Right atrium auricular region (tissue), 2 donors: Measurements from ENCODE around the gene HEBP2. TPM values are rescaled to one million over a fixed set of nuclear protein-coding genes. Genes with fewer than 3 reads are reported as not detected.

ENCODE experiments used
- DNase-seq: peaks from one replicate; pipeline ENCODE4 v3.0.0-alpha.2; 2019; ENCODE audit warnings: low spot score
- H3K27ac ChIP-seq, 2 donors: fragments of 200-600 bp; sonication (generic); 1 replicate in 1 of 2; 2 replicates in 1 of 2; pipeline ENCODE4 v1.5.1; 2016 to 2019
- H3K27me3 ChIP-seq, 2 donors: fragments of 200-600 bp; sonication (generic); one replicate each; pipeline versions ENCODE4 v1.5.1 to v1.6.0; 2017 to 2019
- H3K36me3 ChIP-seq: fragments of 200-600 bp; sonication (generic); one replicate; pipeline ENCODE4 v1.5.1; 2016
- H3K4me1 ChIP-seq, 2 donors: fragments of 200-600 bp; sonication (generic); one replicate each; pipeline versions ENCODE4 v1.5.1 to v1.6.0; 2017 to 2019
- H3K4me3 ChIP-seq, 2 donors: fragments of 200-600 bp; sonication (generic); 1 replicate in 1 of 2; 2 replicates in 1 of 2; pipeline ENCODE4 v1.5.1; 2017 to 2019; ENCODE audit warnings: mild to moderate bottlenecking in 1 of 2, moderate library complexity in 1 of 2
- H3K9me3 ChIP-seq, 2 donors: fragments of 200-600 bp; sonication (generic); one replicate each; pipeline ENCODE4 v1.5.1; 2019
- total RNA-seq, 2 donors: library from RNA; depleted of rRNA; stranded (reverse); fragments of >200 nt; gene quantifications; one replicate each; pipeline ENCODE4 v1.1.0, GENCODE V29; 2016
- TF ChIP-seq, protein P1 (sequence below), 2 donors: fragments of 200-600 bp; sonication (generic); IDR thresholded peaks; one replicate each; pipeline ENCODE4 v1.5.1; 2019; ENCODE audit warnings: antibody characterized with exemption in 2 of 2

The HEBP2 gene
- total RNA-seq, 2 donors from 2014 or later = 41.0 to 49.2 TPM

DNA sequence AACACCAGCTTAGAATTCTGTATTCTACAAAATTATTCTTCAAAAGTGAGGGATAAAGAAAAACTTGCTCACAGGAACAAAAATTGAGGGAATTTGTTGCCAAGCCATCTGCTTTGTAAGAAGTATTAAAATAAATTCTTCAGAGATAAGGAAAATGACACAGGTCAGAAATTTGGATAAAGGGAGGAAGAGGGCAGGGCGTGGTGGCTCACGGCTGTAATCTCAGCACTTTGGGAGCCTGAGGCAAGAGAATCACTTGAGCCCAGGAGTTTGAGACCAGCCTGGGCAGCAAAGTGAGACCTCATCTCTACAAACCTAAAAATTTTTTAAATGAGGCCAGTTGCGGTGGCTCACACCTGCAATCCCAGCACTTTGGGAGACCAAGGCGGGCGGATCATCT lies 14.5 kb upstream of the HEBP2 start:
- Histone ChIP-seq H3K27ac (no peak overlapping the region), H3K36me3 (no peaks in the 10 kb centered on the region), H3K4me1 (peaks cover 0 to 12% of the 10 kb centered on the region in 2 donors), H3K27me3 (no peaks in the 10 kb centered on the region), H3K4me3 (no peak overlapping the region), H3K9me3 (no peaks in the 10 kb centered on the region)
- TF ChIP-seq, protein P1, sequence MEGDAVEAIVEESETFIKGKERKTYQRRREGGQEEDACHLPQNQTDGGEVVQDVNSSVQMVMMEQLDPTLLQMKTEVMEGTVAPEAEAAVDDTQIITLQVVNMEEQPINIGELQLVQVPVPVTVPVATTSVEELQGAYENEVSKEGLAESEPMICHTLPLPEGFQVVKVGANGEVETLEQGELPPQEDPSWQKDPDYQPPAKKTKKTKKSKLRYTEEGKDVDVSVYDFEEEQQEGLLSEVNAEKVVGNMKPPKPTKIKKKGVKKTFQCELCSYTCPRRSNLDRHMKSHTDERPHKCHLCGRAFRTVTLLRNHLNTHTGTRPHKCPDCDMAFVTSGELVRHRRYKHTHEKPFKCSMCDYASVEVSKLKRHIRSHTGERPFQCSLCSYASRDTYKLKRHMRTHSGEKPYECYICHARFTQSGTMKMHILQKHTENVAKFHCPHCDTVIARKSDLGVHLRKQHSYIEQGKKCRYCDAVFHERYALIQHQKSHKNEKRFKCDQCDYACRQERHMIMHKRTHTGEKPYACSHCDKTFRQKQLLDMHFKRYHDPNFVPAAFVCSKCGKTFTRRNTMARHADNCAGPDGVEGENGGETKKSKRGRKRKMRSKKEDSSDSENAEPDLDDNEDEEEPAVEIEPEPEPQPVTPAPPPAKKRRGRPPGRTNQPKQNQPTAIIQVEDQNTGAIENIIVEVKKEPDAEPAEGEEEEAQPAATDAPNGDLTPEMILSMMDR (IDR thresholded peaks at IDR 0.05) = no peak
- DNase-seq = no peak

DNA sequence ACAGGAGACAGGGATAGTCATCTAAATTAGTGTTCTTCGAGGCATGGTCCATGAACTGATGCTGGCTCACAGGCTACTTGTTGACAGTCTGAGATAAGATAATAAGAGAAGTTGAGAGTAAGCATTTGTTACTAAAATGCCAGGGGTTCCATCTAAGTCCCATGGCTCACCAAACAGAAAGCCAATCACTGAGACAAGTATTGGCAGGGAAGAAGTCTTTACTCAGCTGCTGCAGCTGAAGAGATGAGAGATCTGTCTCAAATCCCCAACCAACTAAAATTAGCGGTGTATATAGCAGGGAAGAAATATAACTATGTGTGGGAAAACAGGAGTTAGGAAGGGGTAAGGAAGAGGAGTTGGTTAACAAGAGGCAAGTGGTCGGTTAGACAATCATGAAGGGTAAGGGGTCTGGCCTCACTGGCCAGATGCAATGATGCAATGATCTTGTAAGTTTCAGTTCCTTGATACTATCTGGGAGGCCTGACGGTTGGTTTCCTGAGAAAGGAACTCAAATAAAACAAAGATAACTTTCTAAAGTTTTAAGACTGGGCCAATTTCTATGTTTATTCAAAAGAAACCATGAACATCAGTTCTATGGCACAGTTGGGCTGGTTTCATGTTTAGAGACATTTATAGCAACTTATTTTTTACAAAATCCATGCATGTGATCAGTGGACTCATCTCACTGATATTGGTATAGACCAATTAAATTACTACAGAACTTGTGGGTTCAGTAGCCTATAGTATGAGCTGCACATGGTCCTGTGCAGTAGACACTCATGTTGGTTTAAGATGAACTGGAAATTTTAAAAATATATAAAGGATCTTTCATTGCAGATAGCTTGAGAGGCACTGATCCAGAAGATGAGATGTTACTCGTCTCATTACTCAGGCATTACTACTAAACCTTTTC lies 9.9 kb upstream of the HEBP2 start:
- no peak for DNase-seq
- H3K4me3 ChIP-seq = no peak overlapping the region
- TF ChIP-seq, protein P1 (IDR thresholded peaks at IDR 0.05) = no peak
- no peaks in the 10 kb centered on the region for H3K36me3 ChIP-seq
- no peaks in the 10 kb centered on the region for H3K9me3 ChIP-seq
- no peaks in the 10 kb centered on the region for H3K27me3 ChIP-seq
- H3K27ac ChIP-seq = no peak overlapping the region
- H3K4me1 ChIP-seq = peaks cover 0 to 12% of the 10 kb centered on the region in 2 donors

DNA sequence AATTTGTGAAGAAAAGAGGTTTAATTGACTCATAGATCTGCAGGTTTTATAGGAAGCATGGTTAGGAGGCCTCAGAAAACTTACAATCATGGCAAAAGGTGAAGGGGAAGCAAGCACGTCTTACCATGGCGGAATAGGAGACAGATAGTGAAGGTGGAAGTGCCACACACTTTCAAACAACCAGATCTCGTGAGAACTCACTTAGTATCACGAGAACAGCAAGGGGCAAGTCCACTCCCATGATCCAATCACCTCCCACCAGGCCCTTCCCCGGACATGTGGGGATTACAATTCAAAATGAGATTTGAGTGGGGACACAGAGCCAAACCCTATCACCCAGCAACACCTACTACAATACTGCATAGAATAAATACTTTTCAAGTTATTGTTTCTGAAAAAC lies 7.3 kb upstream of the HEBP2 start:
- DNase-seq = no peak

DNA sequence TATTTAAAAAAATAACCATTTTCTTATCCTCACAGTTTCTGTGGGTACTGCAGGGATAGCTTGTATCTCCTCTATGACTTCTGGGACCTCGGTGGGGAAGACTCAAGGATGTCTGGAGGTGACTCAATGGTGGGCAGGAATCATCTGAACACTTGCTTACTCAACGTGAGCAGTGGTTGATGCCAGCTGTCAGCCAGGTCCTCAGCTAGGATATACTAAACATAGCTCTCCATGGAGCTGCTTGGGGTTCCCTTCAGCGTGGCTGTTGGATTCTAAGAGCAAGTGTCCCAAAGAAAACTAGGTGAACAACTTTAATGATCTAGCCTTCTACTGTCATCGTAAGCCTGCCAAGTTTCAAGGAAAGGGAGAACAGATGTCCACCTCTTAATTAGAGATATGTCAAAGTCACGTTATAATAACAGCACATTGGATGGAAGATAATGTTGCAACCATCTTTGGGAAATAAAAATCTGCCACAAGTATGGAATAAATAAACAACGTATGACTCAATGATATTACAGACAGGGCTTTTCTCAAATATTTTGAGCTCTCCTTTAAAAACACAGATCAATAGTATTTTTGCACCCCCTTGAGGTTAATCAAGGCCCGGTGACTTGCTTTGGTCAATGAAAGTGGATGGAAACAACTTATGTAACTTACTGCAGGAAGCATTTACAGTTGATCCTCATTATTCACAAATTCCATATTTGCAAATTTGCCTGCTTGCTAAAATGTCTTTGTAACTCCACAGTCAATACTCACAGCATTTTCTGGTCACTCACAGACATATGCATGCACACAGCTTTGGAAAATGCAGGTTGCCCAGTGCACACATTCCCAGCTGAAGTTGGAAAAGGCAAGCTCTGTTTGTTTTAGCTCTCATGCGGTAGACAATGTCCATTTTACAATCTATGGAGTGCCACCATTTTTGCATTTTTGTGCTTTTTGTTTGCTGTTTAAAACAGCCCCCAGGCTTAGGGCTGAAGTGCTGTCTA lies 6.6 kb upstream of the HEBP2 start:
- H3K9me3 ChIP-seq = no peaks in the 10 kb centered on the region
- TF ChIP-seq, protein P1 (IDR thresholded peaks at IDR 0.05) = no peak
- H3K4me3 ChIP-seq = no peak overlapping the region
- H3K36me3 ChIP-seq = no peaks in the 10 kb centered on the region
- DNase-seq = no peak
- H3K27ac ChIP-seq = no peak overlapping the region
- H3K27me3 ChIP-seq = no peaks in the 10 kb centered on the region
- peaks cover 0 to 12% of the 10 kb centered on the region in 2 donors for H3K4me1 ChIP-seq

More for the DNA sequence above, 7.3 kb upstream of the HEBP2 start:
- Histone ChIP-seq H3K27ac (no peak overlapping the region), H3K4me3 (no peak overlapping the region), H3K36me3 (no peaks in the 10 kb centered on the region), H3K4me1 (peaks cover 0 to 12% of the 10 kb centered on the region in 2 donors), H3K27me3 (no peaks in the 10 kb centered on the region), H3K9me3 (no peaks in the 10 kb centered on the region)
- TF ChIP-seq, protein P1 (IDR thresholded peaks at IDR 0.05) = no peak

DNA sequence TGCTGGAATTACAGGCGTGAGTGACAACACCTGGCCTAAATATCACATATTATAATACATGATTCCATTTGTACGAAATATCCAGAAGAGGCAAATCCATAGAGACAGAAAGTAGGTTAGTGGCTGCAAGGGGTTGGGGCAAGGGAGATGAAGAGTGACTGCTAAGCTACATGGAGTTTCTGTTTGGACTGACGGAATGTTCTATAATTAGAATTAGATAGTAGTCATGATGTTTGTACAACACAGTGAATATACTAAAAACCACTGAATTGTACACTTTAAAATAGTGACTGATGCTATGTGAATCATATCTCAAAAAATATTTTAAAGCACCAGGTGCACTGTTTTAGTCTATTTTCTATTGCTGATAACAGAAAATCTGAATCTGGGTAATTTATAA lies 3.7 kb upstream of the HEBP2 start:
- Histone ChIP-seq H3K27me3 (no peaks in the 10 kb centered on the region), H3K4me3 (no peak overlapping the region), H3K36me3 (no peaks in the 10 kb centered on the region), H3K9me3 (no peaks in the 10 kb centered on the region), H3K4me1 (peaks cover 0 to 9% of the 10 kb centered on the region in 2 donors), H3K27ac (no peak overlapping the region)
- DNase-seq = no peak
- TF ChIP-seq, protein P1 (IDR thresholded peaks at IDR 0.05) = no peak
